ENCODE data around the gene KIR3DL1.
"Not testable (repeated sequence)": the region's sequence is repeated elsewhere in the genome, so short reads cannot be mapped to it uniquely, and the experiment has no call there.

The KIR3DL1 gene

GRCh38 chr19:54805665-54806515 is 10.4 kb upstream of the KIR3DL1 start:
- TF ChIP-seq, protein P1, sequence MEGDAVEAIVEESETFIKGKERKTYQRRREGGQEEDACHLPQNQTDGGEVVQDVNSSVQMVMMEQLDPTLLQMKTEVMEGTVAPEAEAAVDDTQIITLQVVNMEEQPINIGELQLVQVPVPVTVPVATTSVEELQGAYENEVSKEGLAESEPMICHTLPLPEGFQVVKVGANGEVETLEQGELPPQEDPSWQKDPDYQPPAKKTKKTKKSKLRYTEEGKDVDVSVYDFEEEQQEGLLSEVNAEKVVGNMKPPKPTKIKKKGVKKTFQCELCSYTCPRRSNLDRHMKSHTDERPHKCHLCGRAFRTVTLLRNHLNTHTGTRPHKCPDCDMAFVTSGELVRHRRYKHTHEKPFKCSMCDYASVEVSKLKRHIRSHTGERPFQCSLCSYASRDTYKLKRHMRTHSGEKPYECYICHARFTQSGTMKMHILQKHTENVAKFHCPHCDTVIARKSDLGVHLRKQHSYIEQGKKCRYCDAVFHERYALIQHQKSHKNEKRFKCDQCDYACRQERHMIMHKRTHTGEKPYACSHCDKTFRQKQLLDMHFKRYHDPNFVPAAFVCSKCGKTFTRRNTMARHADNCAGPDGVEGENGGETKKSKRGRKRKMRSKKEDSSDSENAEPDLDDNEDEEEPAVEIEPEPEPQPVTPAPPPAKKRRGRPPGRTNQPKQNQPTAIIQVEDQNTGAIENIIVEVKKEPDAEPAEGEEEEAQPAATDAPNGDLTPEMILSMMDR (conservative IDR thresholded peaks at IDR 0.05; ENCODE audit: low read length): no peak
- no peak for DNase-seq (ENCODE audit: low read depth)
- no peak overlapping the region for H3K4me3 ChIP-seq (ENCODE audit: low read length)

GRCh38 chr19:54806516-54806838 is 9.8 kb upstream of the KIR3DL1 start:
- TF ChIP-seq, protein P1 (conservative IDR thresholded peaks at IDR 0.05; ENCODE audit: low read length): no peak
- H3K4me3 ChIP-seq (ENCODE audit: low read length): no peak overlapping the region
- no peak for DNase-seq (ENCODE audit: low read depth)

GRCh38 chr19:54814571-54814970 is 1.7 kb upstream of the KIR3DL1 start:
- not testable (repeated sequence) for H3K4me3 ChIP-seq (ENCODE audit: low read length); DNase-seq (ENCODE audit: low read depth)

GRCh38 chr19:54817670-54818536 is 1.6 kb downstream of the KIR3DL1 start:
- H3K4me3 ChIP-seq (ENCODE audit: low read length): no peak overlapping the region
- DNase-seq (ENCODE audit: low read depth): no peak
- TF ChIP-seq, protein P1 (conservative IDR thresholded peaks at IDR 0.05; ENCODE audit: low read length): no peak

GRCh38 chr19:54824416-54824815 is 8.1 kb downstream of the KIR3DL1 start:
- not testable (repeated sequence) for H3K4me3 ChIP-seq (ENCODE audit: low read length); DNase-seq (ENCODE audit: low read depth)

GRCh38 chr19:54825326-54825725 is 9.1 kb downstream of the KIR3DL1 start:
- not testable (repeated sequence) for H3K4me3 ChIP-seq (ENCODE audit: low read length); DNase-seq (ENCODE audit: low read depth)

DNA sequence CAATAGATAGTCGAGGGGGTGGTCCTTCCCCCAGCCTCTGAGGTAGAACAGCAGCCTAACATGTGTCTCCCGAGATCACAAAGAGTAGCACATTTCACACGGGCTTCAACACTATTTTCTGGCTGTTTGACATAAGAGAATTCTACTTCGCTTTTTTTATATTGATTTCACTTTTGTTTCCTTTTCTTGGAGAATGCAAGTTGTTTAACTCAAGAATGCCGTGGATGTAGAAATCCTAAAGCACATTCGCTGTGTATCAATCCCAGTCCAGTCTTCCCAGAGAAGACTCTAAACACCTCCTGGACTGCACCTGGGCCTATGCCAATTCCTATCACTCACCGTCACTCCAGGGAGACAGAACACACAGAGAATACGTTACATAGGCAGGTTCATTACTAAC is 11.8 kb downstream of the KIR3DL1 start:
- not testable (repeated sequence) for DNase-seq (ENCODE audit: low read depth); H3K4me3 ChIP-seq (ENCODE audit: low read length)

GRCh38 chr19:54832496-54832895 is 16.2 kb downstream of the KIR3DL1 start, which contains the start of gene KIR2DS4:
TSS of gene KIR2DS4 (plus strand) at chr19:54832676.
- not testable (repeated sequence) for H3K4me3 ChIP-seq (ENCODE audit: low read length); DNase-seq (ENCODE audit: low read depth)

DNA sequence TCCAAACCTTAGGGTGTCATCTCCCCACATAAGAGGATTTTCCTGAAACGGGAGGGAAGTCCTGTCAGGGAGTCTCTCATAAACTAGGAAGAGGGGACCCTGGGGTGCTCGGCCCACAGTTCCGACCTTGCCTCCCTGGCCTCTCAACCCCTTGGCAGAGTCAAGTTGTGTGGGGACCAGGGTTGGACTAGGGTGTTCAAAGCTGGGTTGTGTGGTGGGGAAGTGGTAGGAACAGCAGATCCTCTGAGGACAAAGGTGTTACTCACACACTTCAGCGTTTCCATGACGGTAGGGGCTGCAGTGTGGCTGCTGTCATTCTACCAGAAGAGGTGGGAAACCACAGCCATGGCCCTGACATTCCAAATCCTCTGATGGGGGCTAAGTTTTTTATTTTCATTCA is 18.9 kb downstream of the KIR3DL1 start:
- not testable (repeated sequence) for DNase-seq (ENCODE audit: low read depth); H3K4me3 ChIP-seq (ENCODE audit: low read length)

DNA sequence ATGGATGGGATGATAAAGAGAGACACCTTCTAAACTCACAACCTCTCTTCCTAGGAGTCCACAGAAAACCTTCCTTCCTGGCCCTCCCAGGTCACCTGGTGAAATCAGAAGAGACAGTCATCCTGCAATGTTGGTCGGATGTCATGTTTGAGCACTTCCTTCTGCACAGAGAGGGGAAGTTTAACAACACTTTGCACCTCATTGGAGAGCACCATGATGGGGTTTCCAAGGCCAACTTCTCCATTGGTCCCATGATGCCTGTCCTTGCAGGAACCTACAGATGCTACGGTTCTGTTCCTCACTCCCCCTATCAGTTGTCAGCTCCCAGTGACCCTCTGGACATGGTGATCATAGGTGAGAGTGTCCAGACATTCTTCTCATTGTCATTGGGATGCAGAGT is 21.3 kb downstream of the KIR3DL1 start:
- not testable (repeated sequence) for DNase-seq (ENCODE audit: low read depth); H3K4me3 ChIP-seq (ENCODE audit: low read length)

DNA sequence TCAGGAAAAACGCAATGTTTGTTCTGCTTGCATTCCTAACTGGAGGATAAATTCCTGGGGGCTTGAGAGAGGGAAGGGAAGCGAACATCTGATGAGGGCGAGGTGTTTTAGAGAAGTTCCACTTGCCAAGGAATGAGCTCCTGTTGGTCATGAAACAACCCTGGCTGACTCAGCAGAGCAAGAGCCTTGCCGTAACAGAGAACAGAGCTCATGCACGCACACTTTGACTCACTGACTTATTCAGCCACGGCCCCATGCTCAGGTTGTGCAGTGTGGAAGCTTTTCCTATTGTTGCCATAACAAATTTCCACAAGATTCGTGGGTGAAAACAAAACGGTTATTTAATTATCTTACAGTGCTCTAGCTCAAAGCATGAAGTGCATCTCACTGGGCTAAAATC is 26.9 kb downstream of the KIR3DL1 start:
- not testable (repeated sequence) for H3K4me3 ChIP-seq (ENCODE audit: low read length); DNase-seq (ENCODE audit: low read depth)

DNA sequence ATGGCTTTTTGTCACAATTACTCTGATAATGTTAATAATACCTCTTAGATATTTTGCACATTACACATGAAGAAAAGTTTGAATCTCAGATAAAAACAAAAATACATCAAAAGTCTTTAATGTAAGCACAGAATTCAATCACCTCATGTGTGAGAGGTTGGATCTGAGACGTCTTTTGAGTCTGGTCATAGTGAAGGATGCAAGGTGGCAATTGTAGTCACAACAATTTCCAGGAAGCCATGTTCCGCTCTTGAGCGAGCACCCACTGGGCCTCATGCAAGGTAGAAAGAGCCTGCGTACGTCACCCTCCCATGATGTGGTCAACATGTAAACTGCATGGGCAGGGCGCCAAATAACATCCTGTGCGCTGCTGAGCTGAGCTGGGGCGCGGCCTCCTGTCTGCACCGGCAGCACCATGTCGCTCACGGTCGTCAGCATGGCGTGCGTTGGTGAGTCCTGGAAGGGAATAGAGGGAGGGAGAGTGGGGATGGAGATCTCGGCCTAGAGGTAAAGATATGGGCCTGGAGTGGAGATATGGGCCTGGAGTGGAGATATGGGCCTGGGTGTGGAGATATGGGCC is 33.9 kb downstream of the KIR3DL1 start, which contains the start of gene KIR3DL2:
KIR3DL2 (plus strand) TSS at position 383 of the 580 bp plus-strand sequence; CDS start at position 416, 33 bp downstream.
- DNase-seq (ENCODE audit: low read depth); H3K4me3 ChIP-seq (ENCODE audit: low read length): not testable (repeated sequence)

All from AG10803 (cell line).